KOPT-K1 (cell line): ENCODE measurements around the gene IPO13.

ENCODE experiments used
- H3K27ac ChIP-seq: fragments of 200-600 bp; sonication (generic); 2 replicates; pipeline ENCODE4 v1.5.1; 2016; ENCODE audit warnings: antibody characterized with exemption, mild to moderate bottlenecking, low read depth, low read length; ENCODE audit not compliant: poor library complexity, severe bottlenecking
- H3K36me3 ChIP-seq: fragments of 200-600 bp; sonication (generic); 2 replicates; pipeline ENCODE4 v1.5.1; 2017; ENCODE audit warnings: antibody characterized with exemption, mild to moderate bottlenecking, low read length, moderate library complexity; ENCODE audit not compliant: insufficient read depth
- H3K9me3 ChIP-seq: fragments of 200-600 bp; sonication (generic); 2 replicates; pipeline ENCODE4 v1.5.1; 2017; ENCODE audit warnings: antibody characterized with exemption, low read length, mild to moderate bottlenecking; ENCODE audit not compliant: insufficient read depth, poor library complexity, severe bottlenecking

Gene IPO13

DNA sequence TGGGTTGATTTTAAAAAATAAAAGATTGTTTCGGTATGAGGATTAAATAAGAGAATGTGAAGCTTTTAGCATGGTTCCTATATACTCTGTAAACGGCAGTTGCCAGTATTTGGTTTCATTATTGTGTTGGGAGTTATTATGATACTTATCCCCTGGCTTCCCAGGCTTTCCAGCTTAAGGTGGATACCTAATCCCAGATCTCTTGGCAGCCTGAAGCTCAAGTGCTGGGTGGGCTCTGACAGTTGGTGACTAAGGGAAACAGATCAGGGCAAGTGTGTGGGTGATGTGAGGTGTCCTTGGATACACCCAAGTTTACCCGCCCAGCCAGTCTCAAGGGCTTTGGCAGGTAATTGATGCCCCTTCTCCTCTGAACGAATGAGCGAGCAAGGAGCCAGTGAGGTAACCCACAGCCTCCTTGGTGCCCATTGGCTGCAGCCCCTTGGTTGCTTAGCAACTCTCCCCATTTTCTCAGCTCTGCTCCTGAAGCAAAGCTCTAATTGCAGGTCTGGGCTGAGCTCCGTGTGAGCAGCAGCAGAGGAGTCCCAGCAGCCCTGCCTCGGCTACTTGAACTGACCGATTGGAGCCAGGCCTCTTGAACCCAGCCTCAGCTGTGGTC lies 6.1 kb downstream of the IPO13 start:
- no peak overlapping the region for H3K27ac ChIP-seq

DNA sequence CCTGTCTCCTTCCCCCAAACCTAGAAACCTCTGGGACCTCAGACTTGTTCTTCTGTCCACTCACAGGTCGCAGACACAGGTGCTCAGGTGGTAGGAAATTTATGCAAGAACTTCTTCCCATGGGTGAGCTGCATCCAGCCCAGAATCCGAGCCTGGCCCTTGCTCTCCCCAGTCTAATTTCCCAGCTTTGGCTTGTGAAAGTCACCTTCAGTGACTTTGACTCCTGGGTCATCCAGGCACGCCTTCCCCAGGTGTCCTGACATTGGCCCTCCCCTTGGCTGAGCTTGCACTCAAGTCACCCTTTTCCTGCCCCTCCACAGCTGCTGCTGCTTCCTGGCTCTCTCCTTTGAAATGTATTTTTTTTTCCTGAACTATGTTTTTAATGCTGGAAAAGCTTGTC lies 6.6 kb downstream of the IPO13 start:
- Histone ChIP-seq H3K9me3 (no peaks in the 10 kb centered on the region), H3K36me3 (peaks cover 40% of the 10 kb centered on the region), H3K27ac (no peak overlapping the region)

More for the DNA sequence above, 6.1 kb downstream of the IPO13 start:
- Histone ChIP-seq H3K36me3 (peaks cover 35% of the 10 kb centered on the region), H3K9me3 (no peaks in the 10 kb centered on the region)

- Histone ChIP-seq H3K36me3 (peaks cover 47% of the 10 kb centered on the region), H3K27ac (no peak overlapping the region), H3K9me3 (no peaks in the 10 kb centered on the region)
Observed at GRCh38 chr1:43954036-43954435, 7.3 kb downstream of the IPO13 start.

GRCh38 chr1:43956234-43956633 lies 9.5 kb downstream of the IPO13 start:
- no peaks in the 10 kb centered on the region for H3K9me3 ChIP-seq
- H3K36me3 ChIP-seq = peaks cover 50% of the 10 kb centered on the region
- H3K27ac ChIP-seq = no peak overlapping the region

DNA sequence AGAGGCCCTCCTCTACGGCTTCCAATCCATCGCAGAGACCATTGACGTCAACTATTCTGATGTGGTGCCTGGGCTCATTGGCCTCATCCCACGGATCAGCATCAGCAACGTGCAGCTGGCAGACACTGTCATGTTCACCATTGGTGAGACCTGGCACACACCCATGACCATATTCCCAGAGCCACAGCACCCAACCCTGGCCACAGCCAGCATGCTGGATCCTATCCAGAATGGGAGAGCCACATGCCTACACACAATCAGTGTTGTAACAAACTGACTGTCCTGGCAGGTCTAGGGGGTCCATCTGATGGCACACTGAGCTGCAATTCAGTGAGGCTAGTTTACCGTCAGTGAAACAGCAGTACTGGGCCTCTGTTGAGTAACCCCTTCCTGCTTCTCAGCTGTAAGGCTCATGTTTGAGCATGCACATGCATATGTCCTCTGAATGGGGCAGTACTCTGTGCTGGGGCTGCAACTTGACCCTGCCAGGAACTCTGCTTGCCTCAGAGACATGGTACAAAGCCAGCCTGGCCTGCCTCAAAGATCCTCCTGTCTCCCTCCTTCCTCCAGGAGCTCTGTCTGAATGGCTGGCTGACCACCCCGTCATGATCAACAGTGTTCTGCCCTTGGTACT lies 10.8 kb downstream of the IPO13 start:
- Histone ChIP-seq H3K27ac (no peak overlapping the region), H3K9me3 (no peaks in the 10 kb centered on the region), H3K36me3 (peaks cover 62% of the 10 kb centered on the region)

DNA sequence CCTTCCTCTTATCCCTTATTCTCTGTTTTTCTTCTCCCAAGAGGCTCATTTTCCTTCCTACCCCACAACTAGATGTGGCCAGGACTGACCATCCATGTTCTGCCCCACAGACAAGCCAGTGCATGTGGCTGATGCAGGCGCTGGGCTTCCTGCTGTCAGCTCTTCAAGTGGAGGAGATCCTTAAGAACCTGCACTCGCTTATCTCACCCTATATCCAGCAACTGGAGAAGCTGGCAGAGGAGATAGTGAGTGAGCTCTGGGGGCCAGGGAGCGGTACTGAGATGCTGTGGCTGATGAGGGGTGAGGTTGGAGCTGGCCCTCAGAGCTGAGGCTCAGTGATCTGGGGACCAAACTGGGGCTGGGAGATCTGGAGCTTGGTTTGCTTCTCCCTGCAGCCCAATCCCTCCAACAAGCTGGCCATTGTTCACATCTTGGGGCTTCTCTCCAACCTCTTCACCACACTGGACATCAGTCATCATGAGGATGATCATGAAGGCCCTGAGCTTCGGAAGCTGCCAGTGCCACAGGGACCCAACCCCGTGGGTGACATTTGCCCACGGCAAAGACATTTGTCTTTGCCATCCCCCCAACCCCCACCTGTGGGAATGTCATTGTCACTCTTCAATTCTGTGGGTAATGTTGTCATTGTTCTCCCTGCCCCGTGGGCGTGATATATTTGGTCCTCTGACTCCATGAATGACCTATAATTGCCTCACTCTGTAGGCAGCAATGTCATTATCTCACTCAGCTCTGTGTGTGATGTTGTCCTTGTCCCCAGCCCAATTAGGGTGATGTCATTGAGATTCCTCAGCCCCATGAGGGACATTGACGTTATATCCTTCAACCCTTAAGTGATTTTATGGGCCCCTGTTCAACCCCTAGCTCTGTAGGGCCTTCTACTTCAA lies 11.9 kb downstream of the IPO13 start:
- no peak overlapping the region for H3K27ac ChIP-seq
- no peaks in the 10 kb centered on the region for H3K9me3 ChIP-seq
- H3K36me3 ChIP-seq = peaks cover 72% of the 10 kb centered on the region

DNA sequence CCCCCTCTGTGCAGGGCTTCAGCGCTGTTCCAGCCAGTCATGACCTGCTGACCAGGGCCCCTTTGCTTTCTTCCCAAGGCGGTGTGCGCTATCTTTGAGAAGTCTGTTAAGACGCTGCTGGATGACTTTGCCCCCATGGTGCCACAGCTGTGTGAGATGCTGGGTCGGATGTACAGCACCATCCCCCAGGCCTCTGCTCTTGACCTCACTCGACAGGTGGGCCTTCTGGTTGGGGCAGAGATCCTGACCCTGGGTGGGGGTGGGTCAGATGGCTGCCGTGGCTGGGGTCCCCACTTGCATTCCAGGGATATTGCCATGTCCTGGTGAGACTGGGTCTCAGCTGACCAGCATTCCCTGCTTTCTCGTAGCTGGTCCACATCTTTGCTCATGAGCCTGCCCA lies 14.0 kb downstream of the IPO13 start:
- no peaks in the 10 kb centered on the region for H3K9me3 ChIP-seq
- H3K27ac ChIP-seq = no peak overlapping the region
- peaks cover 71% of the 10 kb centered on the region for H3K36me3 ChIP-seq

GRCh38 chr1:43961692-43962091 lies 14.9 kb downstream of the IPO13 start:
- H3K36me3 ChIP-seq = peaks cover 69% of the 10 kb centered on the region
- no peak overlapping the region for H3K27ac ChIP-seq

DNA sequence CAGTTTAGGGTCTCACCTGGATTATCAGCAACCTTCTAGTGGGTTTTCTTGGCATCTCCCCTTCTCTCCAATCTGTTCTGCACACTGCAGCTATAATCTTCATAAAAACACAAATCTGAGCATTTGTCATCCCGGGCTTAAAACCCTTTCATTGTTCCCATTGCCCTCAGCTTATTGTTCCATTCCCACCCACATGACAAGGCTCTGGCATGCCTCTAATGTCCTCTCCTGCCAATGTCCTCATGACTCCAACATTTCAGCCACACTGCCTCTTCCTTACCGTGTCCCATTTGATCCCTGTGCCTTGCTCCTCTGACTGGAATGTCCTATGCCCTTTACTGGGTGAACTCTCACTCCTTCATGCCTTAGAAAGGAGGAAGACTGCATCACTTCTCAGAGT lies 15.6 kb downstream of the IPO13 start:
- no peaks in the 10 kb centered on the region for H3K9me3 ChIP-seq
- H3K36me3 ChIP-seq = peaks cover 66% of the 10 kb centered on the region
- no peak overlapping the region for H3K27ac ChIP-seq

More at GRCh38 chr1:43961692-43962091, 14.9 kb downstream of the IPO13 start:
- no peaks in the 10 kb centered on the region for H3K9me3 ChIP-seq

DNA sequence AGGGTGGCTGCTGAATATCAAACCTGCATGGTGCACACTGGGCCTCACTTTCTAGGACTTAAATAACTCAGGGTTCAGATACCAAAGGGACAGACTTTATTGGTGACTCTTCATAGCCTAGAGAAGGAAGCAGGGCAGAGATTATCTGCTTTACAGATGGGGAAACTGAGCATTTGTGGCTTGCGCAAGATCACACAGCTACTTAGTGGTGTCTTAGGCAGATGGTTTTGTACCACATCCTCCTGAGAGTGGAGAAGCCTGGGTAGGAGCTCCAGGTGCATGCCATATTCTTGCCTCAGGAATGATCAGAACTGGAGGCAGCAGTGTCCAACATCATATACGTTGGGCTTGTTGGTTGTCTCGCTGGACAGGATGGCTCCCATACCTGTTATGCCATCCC lies 16.3 kb downstream of the IPO13 start:
- Histone ChIP-seq H3K9me3 (no peaks in the 10 kb centered on the region), H3K36me3 (peaks cover 59% of the 10 kb centered on the region), H3K27ac (no peak overlapping the region)

- no peaks in the 10 kb centered on the region for H3K9me3 ChIP-seq
- H3K27ac ChIP-seq = no peak overlapping the region
- peaks cover 50% of the 10 kb centered on the region; the same call in 1 of the 2 replicates for H3K36me3 ChIP-seq
Observed at GRCh38 chr1:43963890-43964289, 17.1 kb downstream of the IPO13 start.

- H3K36me3 ChIP-seq = peaks cover 40% of the 10 kb centered on the region; the same call in 1 of the 2 replicates
- no peak overlapping the region for H3K27ac ChIP-seq
- H3K9me3 ChIP-seq = no peaks in the 10 kb centered on the region
Observed at GRCh38 chr1:43965316-43965715, 18.6 kb downstream of the IPO13 start.

GRCh38 chr1:43968348-43968948 lies 21.7 kb downstream of the IPO13 start:
- Histone ChIP-seq H3K36me3 (peaks cover 26% of the 10 kb centered on the region), H3K27ac (no peak overlapping the region), H3K9me3 (no peaks in the 10 kb centered on the region)

GRCh38 chr1:43969416-43969745 lies 22.6 kb downstream of the IPO13 start:
- Histone ChIP-seq H3K27ac (no peak overlapping the region), H3K9me3 (no peaks in the 10 kb centered on the region), H3K36me3 (peaks cover 27% of the 10 kb centered on the region)
